ENCODE measurements around the gene USH2A.

USH2A gene

DNA sequence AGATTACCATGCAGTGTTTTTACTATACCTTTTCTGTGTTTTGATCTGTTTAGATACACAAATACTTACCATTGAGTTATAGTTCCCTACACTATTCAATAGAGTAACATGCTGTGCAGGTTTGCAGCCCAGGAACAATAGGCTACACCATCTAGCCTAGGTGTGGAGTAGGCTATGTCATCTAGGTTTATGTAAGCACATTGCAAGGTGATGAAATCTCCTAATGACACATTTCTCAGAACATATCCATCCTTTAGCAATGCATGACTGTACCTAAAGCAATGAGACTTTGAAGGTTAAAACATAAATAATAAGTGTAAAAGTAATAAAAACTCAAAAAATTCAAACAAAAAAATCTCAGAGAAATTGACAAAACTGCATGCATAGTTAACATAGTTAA lies 358.6 kb downstream of the USH2A start:
- H3K4me1 ChIP-seq (ENCODE audit: insufficient read depth, low read length, poor library complexity, severe bottlenecking), result no peaks in the 10 kb centered on the region
- H2AFZ ChIP-seq (ENCODE audit: low read length), result no peak overlapping the region
- no peaks in the 10 kb centered on the region for H3K9me2 ChIP-seq (replicated peaks; ENCODE audit: low read depth, low read length)
- no peaks in the 10 kb centered on the region for H3K79me2 ChIP-seq (ENCODE audit: insufficient read depth, low read length)
- no peak overlapping the region for H3K4me2 ChIP-seq (ENCODE audit: low read depth, low read length, poor library complexity, severe bottlenecking)
- no peak overlapping the region for H3K4me3 ChIP-seq (ENCODE audit: low read length, poor library complexity, severe bottlenecking)
- H3K27me3 ChIP-seq (ENCODE audit: insufficient read depth, low read length, poor library complexity, severe bottlenecking), result no peaks in the 10 kb centered on the region
- no peaks in the 10 kb centered on the region for H3K36me3 ChIP-seq (ENCODE audit: insufficient read depth, low read length)
- no peak for TF ChIP-seq EZH2phosphoT487 (IDR thresholded peaks at IDR 0.05; ENCODE audit: borderline replicate concordance)
- TF ChIP-seq, protein P1, sequence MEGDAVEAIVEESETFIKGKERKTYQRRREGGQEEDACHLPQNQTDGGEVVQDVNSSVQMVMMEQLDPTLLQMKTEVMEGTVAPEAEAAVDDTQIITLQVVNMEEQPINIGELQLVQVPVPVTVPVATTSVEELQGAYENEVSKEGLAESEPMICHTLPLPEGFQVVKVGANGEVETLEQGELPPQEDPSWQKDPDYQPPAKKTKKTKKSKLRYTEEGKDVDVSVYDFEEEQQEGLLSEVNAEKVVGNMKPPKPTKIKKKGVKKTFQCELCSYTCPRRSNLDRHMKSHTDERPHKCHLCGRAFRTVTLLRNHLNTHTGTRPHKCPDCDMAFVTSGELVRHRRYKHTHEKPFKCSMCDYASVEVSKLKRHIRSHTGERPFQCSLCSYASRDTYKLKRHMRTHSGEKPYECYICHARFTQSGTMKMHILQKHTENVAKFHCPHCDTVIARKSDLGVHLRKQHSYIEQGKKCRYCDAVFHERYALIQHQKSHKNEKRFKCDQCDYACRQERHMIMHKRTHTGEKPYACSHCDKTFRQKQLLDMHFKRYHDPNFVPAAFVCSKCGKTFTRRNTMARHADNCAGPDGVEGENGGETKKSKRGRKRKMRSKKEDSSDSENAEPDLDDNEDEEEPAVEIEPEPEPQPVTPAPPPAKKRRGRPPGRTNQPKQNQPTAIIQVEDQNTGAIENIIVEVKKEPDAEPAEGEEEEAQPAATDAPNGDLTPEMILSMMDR (conservative IDR thresholded peaks at IDR 0.05; ENCODE audit: low read length), result no peak
- H3K9me3 ChIP-seq (ENCODE audit: insufficient read depth, low read depth, low read length), result no peaks in the 10 kb centered on the region
- no peaks in the 10 kb centered on the region for H3F3A ChIP-seq (ENCODE audit: low read depth)
- no peaks in the 10 kb centered on the region for H4K20me1 ChIP-seq (ENCODE audit: insufficient read depth, low read length, poor library complexity, severe bottlenecking)
- no peak overlapping the region for H3K9ac ChIP-seq (ENCODE audit: low read depth, low read length, poor library complexity, severe bottlenecking)

DNA sequence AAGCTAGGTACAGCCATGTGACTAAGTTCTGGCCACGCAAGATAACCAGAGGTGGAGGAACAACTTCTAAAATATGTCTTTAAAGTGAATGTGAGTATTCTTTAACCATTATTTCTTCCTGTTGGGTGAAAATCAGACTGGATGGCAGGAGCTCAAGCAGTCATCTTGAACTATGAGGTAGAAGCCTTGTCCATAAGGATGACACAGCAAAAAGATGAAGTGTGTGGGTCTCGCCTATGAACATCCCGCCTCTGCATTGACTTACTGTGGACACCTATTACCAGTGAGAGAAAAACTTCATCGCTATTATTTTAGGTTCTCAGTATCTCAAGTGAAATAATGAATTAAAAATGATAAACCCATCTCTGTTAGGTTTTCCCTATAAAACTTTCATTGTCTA lies 365.3 kb downstream of the USH2A start:
- Histone ChIP-seq H3K4me3 (ENCODE audit: low read length, poor library complexity, severe bottlenecking) (no peak overlapping the region), H3K36me3 (ENCODE audit: insufficient read depth, low read length) (no peaks in the 10 kb centered on the region), H2AFZ (ENCODE audit: low read length) (no peak overlapping the region), H3K9me2 (replicated peaks; ENCODE audit: low read depth, low read length) (no peaks in the 10 kb centered on the region), H4K20me1 (ENCODE audit: insufficient read depth, low read length, poor library complexity, severe bottlenecking) (no peaks in the 10 kb centered on the region), H3K4me2 (ENCODE audit: low read depth, low read length, poor library complexity, severe bottlenecking) (no peak overlapping the region), H3K79me2 (ENCODE audit: insufficient read depth, low read length) (no peaks in the 10 kb centered on the region), H3K9ac (ENCODE audit: low read depth, low read length, poor library complexity, severe bottlenecking) (no peak overlapping the region), H3F3A (ENCODE audit: low read depth) (no peaks in the 10 kb centered on the region), H3K27me3 (ENCODE audit: insufficient read depth, low read length, poor library complexity, severe bottlenecking) (no peaks in the 10 kb centered on the region), H3K9me3 (ENCODE audit: insufficient read depth, low read depth, low read length) (no peaks in the 10 kb centered on the region), H3K4me1 (ENCODE audit: insufficient read depth, low read length, poor library complexity, severe bottlenecking) (no peaks in the 10 kb centered on the region)
- TF ChIP-seq, protein P1 (conservative IDR thresholded peaks at IDR 0.05; ENCODE audit: low read length), result no peak
- TF ChIP-seq EZH2phosphoT487 (IDR thresholded peaks at IDR 0.05; ENCODE audit: borderline replicate concordance), result no peak

DNA sequence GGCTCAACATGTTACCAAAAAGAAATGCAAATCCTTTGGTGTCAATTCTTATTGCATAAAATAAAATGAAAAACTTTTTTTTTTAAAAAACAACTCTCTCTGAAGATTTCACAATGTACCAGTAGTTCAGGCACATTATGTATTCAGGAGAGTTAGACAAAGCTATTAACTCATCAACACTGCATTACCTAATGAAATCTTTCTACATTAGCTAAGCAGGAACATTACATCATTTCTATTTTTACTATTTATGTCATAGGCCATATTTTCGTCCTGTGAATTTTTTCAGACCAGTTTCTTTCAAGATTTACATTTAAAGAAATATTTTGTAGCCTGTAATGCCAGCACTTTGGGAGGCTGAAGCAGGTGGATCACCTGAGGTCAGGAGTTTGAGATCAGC lies 366.2 kb downstream of the USH2A start:
- Histone ChIP-seq H3K79me2 (ENCODE audit: insufficient read depth, low read length) (no peaks in the 10 kb centered on the region), H3K27me3 (ENCODE audit: insufficient read depth, low read length, poor library complexity, severe bottlenecking) (no peaks in the 10 kb centered on the region), H3K4me2 (ENCODE audit: low read depth, low read length, poor library complexity, severe bottlenecking) (no peak overlapping the region), H2AFZ (ENCODE audit: low read length) (no peak overlapping the region), H3F3A (ENCODE audit: low read depth) (no peaks in the 10 kb centered on the region), H3K36me3 (ENCODE audit: insufficient read depth, low read length) (no peaks in the 10 kb centered on the region), H3K4me3 (ENCODE audit: low read length, poor library complexity, severe bottlenecking) (no peak overlapping the region), H4K20me1 (ENCODE audit: insufficient read depth, low read length, poor library complexity, severe bottlenecking) (no peaks in the 10 kb centered on the region), H3K4me1 (ENCODE audit: insufficient read depth, low read length, poor library complexity, severe bottlenecking) (no peaks in the 10 kb centered on the region), H3K9me2 (replicated peaks; ENCODE audit: low read depth, low read length) (no peaks in the 10 kb centered on the region), H3K9me3 (ENCODE audit: insufficient read depth, low read depth, low read length) (no peaks in the 10 kb centered on the region), H3K9ac (ENCODE audit: low read depth, low read length, poor library complexity, severe bottlenecking) (no peak overlapping the region)
- TF ChIP-seq, protein P1 (conservative IDR thresholded peaks at IDR 0.05; ENCODE audit: low read length), result no peak
- no peak for TF ChIP-seq EZH2phosphoT487 (IDR thresholded peaks at IDR 0.05; ENCODE audit: borderline replicate concordance)
